Stimulated activated CD8-positive, alpha-beta memory T cell treated with anti-CD3 and anti-CD28 coated beads, Interleukin-7, amount 100 ng/mL, for 1 hour (primary cell): ENCODE measurements around the gene UNC13C.
"Not testable (repeated sequence)": the region's sequence is repeated elsewhere in the genome, so short reads cannot be mapped to it uniquely, and the experiment has no call there.

ENCODE experiments used
- DNase-seq, 2 donors: peaks; one replicate each; pipeline ENCODE4 v3.0.0-alpha.2; 2020; ENCODE audit warnings: low read depth in 2 of 2

The UNC13C gene

GRCh38 chr15:54304321-54304720 lies 326.1 kb downstream of the UNC13C start:
- no peak for DNase-seq

GRCh38 chr15:54305138-54305537 lies 326.9 kb downstream of the UNC13C start:
- DNase-seq: no peak

GRCh38 chr15:54307252-54307902 lies 329.1 kb downstream of the UNC13C start:
- DNase-seq: no peak

GRCh38 chr15:54307926-54308325 lies 329.7 kb downstream of the UNC13C start:
- DNase-seq: no peak

GRCh38 chr15:54312528-54312927 lies 334.3 kb downstream of the UNC13C start:
- DNase-seq: no peak

GRCh38 chr15:54321426-54321825 lies 343.2 kb downstream of the UNC13C start:
- DNase-seq: no peak

GRCh38 chr15:54322341-54322740 lies 344.1 kb downstream of the UNC13C start:
- DNase-seq: no peak

GRCh38 chr15:54345301-54345700 lies 367.1 kb downstream of the UNC13C start:
- DNase-seq: no peak

- no peak for DNase-seq
Measured at GRCh38 chr15:54345827-54346226, 367.6 kb downstream of the UNC13C start.

- DNase-seq: no peak
Measured at GRCh38 chr15:54347082-54347827, 369.0 kb downstream of the UNC13C start.

- DNase-seq: no peak
Measured at GRCh38 chr15:54353726-54354125, 375.5 kb downstream of the UNC13C start.

GRCh38 chr15:54354341-54354740 lies 376.1 kb downstream of the UNC13C start:
- no peak for DNase-seq

GRCh38 chr15:54364961-54365360 lies 386.7 kb downstream of the UNC13C start:
- DNase-seq: no peak

GRCh38 chr15:54373332-54373731 lies 395.1 kb downstream of the UNC13C start:
- no peak for DNase-seq

- no peak for DNase-seq
Measured at GRCh38 chr15:54374184-54374952, 396.1 kb downstream of the UNC13C start.

- no peak for DNase-seq
Measured at GRCh38 chr15:54387799-54388198, 409.6 kb downstream of the UNC13C start.

GRCh38 chr15:54388746-54389145 lies 410.5 kb downstream of the UNC13C start:
- DNase-seq: no peak

- no peak for DNase-seq
Measured at GRCh38 chr15:54410481-54410880, 432.2 kb downstream of the UNC13C start.

- DNase-seq: no peak
Measured at GRCh38 chr15:54424171-54424570, 445.9 kb downstream of the UNC13C start.

GRCh38 chr15:54428596-54428995 lies 450.4 kb downstream of the UNC13C start:
- no peak for DNase-seq

GRCh38 chr15:54450288-54450687 lies 472.0 kb downstream of the UNC13C start:
- DNase-seq: not testable (repeated sequence)

GRCh38 chr15:54456413-54456812 lies 478.2 kb downstream of the UNC13C start:
- DNase-seq: no peak

GRCh38 chr15:54462511-54462913 lies 484.3 kb downstream of the UNC13C start:
- no peak for DNase-seq
